Frontal cortex (tissue), 4 donors: ENCODE measurements around the gene LSS. TPM values are rescaled to one million over a fixed set of nuclear protein-coding genes. Genes with fewer than 3 reads are reported as not detected.
"Not testable (repeated sequence)": the region's sequence is repeated elsewhere in the genome, so short reads cannot be mapped to it uniquely, and the experiment has no call there.

Source experiments
- DNase-seq, 2 donors: peaks; one replicate each; pipeline ENCODE4 v3.0.0; 2012; ENCODE audit warnings: low spot score in 2 of 2
- FAIRE-seq: peaks from 2 replicates; lab custom pipeline; 2012; peaks lifted over from hg19 to GRCh38; lab: Jason Lieb, UNC
- total RNA-seq: library from RNA; depleted of rRNA; stranded (reverse); fragments of >200 nt; gene quantifications from one replicate; pipeline ENCODE4 v1.2.3, GENCODE V29; 2014
- donor health status: control.
- donor health status: control.
- donor health status: control.

Gene LSS
- total RNA-seq, 1 donor from 2014 or later: 39.5 TPM

DNA sequence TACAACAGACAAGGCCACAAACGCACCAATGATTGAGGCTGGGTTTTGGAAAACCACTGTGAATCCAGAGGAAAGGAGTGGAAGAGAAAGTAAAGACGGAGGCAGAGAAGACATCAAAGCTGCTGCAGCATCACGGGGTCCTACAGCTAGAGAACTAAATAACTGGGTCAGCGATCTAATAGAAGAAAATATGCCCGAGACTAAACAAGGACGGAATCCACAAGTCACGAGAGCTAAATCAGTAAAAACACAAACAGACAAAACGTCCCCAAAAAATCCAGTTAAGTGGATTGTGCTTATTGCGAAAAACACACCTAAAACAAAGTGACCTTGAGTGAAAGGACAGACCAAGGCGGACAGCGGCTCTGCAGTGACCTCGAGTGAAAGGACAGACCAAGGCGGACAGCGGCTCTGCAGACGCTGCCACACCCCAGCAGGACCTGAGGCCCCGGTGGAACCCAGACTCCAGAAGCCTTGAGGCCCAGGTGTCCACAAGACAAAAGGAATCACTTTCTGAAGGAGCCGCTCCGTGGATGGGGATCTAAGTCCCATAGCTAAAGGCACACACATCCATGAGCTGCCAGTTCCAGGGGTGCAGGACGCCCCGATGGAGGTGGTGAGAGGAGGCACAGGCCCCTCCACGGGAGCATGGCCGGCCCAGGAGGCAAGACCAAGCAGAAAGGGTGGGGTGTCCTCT, 79.2 kb downstream of the LSS start:
- FAIRE-seq: no peak
- no peak for DNase-seq

DNA sequence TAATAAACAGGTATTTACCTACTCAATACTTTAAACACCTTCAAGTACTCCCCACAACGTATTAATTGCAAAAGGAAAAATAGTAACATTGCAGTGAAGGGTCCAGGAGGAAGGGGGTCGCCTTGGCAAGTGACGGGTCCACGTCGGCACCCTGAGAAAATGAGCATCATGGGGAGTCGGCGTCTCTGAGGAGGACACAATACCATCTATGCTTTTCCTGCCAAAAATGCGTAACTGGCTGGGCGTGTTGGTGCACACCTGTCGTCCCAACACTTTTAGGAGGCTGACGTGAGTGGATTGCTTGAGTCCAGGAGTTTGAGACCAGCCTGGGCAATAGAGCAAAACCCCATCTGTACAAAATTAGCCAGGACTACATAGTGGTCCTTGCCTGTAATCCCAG, 80.5 kb downstream of the LSS start:
- DNase-seq (no peak), FAIRE-seq (no peak)

DNA sequence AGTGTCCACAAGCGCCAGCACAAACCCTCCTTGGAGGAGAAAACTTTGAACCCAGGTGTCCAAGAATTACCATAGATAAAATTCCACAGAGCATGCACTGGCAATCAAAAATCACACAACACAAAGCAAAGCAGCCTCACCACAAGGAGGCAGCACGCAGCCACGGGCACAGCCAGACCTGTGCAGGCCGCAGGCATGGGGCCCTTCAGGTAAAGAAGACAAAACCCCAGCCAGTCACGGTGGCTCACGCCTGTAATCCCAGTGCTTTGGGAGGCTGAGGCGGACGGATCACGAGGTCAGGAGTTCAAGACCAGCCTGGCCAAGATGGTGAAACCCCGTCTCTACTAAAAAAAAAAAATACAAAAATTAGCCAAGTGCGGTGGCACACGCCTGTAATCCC, 81.1 kb downstream of the LSS start:
- not testable (repeated sequence) for DNase-seq, FAIRE-seq

DNA sequence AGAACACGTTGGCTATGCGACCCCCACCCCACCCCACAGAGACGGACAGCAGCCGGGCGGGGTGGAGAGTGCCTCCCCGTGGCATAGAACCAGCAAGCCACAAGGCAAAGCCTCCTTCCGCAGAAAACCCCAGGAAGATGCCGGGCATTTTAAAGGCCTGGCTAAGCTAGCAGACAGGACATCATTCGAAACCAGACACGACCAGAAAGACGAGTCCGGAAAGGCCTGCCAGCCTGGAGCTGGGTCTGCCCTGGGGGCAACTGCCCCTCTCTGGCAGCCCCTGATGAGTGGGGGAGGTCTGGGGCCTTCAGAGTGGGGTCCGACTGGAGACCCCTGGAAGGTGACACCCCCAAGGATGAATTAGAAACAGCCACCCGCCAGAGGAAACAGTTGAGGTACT, 81.7 kb downstream of the LSS start:
- FAIRE-seq (no peak), DNase-seq (no peak)

DNA sequence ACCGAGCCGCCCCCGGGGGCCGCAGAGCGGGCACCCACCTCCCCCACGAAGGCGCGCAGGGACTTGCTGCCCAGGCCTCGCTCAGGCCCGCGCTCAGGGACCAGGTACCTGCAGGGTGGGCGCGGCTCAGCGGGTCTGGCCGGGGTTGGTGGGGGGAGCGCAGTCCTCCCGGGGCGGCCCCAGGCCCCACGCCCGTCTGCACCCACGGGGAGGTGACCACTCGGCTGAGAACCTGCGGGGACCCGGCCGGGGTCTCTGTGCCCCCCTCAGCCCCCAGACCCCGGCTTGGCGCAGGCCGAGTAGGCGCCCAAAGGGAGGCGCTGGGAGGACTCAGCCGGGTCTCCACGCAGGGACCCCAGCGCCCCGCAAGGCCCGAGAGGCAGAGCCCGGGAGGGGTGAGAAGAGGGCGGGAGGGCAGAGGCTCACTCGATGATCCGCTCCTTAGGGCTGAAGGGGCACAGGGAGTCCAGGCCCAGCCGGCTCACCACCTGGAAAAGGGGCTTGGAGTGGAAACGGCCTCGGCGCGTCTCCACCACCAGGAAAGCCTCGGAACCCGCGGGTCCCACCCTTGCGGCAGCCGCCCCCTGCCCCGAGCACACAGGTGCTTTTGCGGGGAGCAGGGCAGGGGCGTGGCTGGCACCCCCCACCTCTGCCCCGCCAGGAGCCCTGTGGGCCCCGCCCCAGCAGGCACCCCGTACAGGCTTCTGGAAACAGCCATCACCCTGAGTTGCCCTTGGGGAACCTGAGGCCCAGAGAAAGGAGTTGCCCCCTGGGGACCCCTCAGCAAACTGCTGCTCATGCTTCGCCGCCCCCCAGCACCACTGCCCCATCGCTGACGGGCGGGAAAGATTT, 82.5 kb downstream of the LSS start:
- FAIRE-seq: no peak
- DNase-seq: no peak

DNA sequence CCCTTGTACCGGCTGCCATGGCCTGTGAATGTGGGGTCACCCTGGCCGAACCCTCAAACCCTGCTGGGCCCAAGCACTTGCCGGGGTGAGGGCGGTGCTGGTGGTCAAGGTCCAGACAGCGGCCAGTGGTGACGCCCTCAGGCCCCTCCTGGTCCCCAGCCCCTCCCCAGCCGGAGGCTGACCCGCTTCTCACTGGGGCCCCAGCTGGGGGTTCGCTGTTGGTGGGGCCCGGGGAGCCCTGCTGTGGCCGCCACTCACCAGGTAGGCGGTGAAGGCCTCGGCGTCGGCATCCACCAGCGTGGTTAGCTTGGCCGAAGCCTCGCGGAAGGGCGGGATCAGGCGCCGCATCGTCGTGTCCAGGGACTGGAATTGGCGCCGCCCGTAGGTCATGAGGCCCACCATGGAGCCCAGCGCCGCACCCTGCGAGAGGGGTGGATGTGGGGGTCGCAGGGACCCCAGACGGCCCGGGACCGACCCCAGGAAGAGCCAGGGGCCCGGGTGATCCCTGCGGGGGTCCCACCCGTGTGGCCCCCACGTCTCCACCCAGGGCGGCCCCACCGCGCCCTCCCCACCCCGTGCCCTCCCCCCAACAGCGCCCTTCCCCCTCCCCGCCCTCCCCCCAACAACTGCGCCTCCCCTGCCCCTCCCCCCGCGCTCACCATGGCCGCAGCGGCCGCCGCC, 83.3 kb downstream of the LSS start:
- DNase-seq (no peak), FAIRE-seq (no peak)

DNA sequence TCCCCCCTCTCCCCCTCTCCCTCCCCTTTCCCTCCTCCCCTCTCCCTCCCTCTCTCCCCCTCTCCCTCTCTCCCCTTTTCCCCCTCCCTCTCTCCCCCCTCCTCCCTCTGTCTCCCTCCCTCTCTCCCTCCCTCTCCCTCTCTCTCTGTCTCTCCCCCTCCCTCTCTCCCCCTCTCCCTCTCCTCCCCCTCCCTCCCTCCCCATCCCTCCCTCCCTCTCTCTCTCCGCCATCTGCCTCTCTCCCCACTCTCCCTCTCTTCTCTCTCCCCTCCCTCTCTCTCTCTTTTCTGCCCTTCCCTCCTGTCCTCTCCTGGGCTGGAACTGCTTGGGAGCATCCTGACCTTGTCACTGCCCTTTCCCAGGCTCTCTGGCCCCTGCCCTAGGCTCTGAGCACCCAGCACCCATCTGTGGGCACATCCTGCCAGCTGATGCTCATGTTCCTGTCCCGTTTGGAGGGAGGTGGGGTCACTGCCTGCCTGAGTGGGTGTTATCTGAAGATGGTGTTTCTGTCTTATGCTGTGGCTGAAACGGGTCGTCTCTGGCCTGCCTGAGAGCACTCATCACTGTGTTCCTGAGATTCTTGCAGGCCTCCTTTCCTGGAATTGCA, 84.0 kb downstream of the LSS start:
- FAIRE-seq: no peak
- no peak for DNase-seq

DNA sequence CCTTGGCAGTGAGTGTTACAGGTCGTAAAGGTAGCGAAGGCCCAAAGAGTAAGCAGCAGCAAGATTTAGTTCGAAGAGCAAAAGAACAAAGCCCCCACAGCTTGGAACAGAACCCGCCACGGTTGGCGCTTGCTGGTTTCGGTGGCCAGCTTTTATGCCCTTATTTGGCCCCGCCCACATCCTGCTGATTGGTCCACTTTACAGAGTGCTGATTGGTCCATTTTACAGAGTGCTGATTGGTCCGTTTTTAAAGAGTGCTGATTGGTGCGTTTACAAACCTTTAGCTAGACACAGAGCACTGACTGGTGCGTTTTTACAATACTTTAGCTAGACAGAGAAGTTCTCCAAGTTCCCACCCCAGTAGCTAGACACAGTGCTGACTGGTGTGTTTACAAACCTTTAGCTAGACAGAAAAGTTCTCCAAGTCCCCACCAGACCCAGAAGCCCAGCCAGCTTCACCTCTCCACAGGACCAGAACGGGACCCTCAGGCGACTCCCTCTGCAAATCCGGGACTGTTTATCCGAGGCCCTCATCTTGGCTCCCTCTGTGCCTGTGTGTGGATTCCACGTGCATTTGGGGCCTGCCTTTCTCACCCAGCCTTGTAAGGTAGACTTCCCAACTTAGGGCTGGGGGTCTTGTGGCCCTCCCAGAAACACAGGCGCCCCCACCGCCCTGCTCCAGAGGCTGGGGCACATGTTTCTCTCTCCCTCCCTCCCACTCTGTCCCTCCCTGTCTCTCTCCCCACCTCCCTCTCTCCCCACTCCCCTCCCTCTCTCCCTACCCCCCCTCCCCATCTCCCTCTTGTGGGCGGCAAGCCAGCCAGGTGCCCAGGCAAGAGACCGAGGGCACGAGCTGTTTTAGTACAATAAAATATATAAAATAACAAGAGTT, 85.7 kb downstream of the LSS start:
- no peak for FAIRE-seq
- DNase-seq: no peak

DNA sequence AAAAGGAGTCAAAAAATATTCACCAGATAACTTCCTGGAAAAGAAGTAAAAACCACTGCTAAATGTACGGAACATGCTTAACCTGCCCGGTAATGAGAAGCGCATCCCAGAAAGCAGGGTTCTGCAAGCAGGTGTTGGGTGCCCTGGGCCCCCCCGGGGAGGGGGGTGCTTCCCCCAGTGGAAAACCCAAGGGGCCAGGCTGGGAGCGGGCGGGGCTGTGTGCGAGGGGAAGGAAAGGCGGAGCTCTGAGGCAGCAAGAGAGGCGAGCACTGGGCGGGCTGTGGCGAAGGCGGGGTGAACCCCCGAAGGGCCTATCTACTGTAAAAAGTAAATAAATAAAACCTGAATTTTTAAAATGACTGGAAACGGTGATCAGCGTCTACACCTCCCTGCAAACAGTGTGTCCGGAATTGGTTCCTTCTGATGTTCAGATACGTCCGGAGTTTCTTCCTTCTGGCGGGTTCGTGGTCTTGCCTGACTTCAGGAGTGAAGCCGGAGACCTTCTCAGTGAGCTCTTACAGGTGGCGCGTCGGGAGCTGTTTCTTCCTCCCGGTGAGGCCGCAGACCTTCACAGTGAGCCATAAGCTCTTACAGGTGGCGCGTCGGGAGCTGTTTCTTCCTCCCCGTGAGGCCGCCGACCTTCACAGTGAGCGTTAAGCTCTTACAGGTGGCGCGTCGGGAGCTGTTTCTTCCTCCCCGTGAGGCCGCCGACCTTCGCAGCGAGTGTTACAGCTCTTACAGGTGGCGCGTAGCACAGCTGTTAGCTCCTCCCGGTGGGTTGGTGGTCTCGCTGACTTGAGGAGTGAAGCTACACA, 86.6 kb downstream of the LSS start:
- FAIRE-seq (no peak), DNase-seq (no peak)

DNA sequence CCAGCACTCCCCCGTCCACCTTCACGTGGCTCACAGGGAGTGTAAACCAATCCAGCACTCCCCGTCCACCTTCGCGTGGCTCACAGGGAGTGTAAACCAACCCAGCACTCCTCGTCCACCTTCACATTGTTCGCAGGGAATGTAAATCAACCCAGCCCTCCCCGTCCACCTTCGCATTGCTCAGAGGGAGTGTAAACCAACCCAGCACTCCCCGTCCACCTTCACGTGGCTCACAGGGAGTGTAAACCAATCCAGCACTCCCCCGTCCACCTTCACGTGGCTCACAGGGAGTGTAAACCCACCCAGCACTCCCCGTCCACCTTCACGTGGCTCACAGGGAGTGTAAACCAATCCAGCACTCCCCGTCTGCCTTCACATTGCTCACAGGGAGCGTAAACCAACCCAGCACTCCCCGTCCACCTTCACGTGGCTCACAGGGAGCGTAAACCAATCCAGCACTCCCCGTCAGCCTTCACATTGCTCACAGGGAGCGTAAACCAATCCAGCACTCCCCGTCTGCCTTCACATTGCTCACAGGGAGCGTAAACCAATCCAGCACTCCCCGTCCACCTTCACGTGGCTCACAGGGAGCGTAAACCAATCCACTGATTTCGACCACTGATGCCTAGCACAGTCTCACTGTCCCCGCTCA, 88.1 kb downstream of the LSS start:
- FAIRE-seq, DNase-seq: not testable (repeated sequence)

DNA sequence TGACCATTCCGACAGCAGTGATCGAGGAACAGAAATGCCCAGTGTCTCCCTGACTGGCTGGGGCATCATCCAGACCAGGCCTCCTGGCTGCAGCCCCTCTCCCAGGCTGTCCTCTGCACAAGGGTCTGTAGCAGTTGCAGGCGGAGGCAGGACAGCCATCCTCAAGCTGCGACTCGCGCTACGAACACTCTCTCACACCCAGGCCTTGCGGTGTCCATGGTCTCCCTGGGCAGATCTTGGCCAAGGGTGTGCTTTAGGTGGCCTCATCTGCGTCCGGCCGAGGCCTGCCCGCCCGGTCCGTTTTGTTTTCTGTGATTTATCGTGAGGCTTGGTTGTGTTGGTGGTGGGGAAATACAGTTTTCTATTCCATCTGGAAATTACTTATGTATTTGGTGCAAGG, 88.9 kb downstream of the LSS start:
- FAIRE-seq (no peak), DNase-seq (no peak)

DNA sequence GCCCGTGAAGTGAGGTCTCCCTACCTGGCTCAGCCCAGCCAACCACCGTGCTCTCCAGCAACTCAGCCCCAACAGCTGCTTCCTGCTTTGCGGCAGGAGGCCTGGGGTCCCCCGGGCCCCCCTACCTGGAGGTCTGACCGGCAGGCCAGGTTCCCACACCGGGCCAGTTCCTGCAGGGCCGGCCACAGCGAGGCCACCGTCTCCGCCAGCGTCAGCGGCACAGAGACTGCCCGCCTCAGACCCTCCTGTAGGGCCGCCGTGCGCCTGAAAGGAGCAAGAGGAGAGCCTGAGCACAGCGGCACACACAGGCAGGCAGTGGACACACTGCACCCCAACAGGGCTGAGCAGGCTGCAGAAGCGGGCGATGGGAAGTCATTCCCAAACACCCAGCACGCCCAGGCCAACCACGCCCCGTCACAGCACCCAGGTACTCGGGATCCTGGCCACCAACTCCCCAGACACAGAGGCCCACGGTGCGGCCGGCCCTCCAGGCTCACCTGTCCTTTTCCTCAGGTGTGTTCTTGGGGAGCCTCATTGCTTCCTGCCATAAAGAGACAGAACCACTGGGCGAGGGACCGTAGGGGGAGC, 90.1 kb downstream of the LSS start:
- DNase-seq (no peak), FAIRE-seq (no peak)

Other genes with a start within 250 kb of the LSS start
- 41.6 TPM for gene COL6A1, start 247.0 kb downstream of the LSS start, total RNA-seq
- 15.5 TPM for gene COL6A2, start 130.7 kb downstream of the LSS start, total RNA-seq
- 0.41 TPM for gene FTCD, start 73.2 kb downstream of the LSS start, total RNA-seq
- gene SPATC1L, start 44.3 kb downstream of the LSS start, total RNA-seq: 4.9 TPM
- 67.7 TPM for gene MCM3AP, start 56.8 kb upstream of the LSS start, total RNA-seq
- gene YBEY, start 57.6 kb upstream of the LSS start, total RNA-seq: 13.0 TPM
- 3.7 TPM for gene C21orf58, start 95.1 kb upstream of the LSS start, total RNA-seq
- gene PCNT, start 95.4 kb upstream of the LSS start, total RNA-seq: 15.5 TPM
- gene DIP2A, start 230.1 kb upstream of the LSS start, total RNA-seq: 26.1 TPM